Measurements from ENCODE around the gene PRIM2.

GRCh38 chr6:57283106-57283505, 34.3 kb upstream of the PRIM2 start:
- TF ChIP-seq CTCF (IDR thresholded peaks at IDR 0.05) (no peak), REST (IDR thresholded peaks at IDR 0.05; ENCODE audit: insufficient read depth in 1 of 2, low read depth in 2 of 2, low read length in 1 of 2) (no peak), POLR2AphosphoS5 (IDR thresholded peaks at IDR 0.05; ENCODE audit: low read depth, low read length) (no peak), SIN3A (IDR thresholded peaks at IDR 0.05; ENCODE audit: borderline replicate concordance, insufficient read depth, low read depth, low read length) (no peak)

All from Panc1 (cell line).